ENCODE results near the gene PAFAH1B1.

DNA sequence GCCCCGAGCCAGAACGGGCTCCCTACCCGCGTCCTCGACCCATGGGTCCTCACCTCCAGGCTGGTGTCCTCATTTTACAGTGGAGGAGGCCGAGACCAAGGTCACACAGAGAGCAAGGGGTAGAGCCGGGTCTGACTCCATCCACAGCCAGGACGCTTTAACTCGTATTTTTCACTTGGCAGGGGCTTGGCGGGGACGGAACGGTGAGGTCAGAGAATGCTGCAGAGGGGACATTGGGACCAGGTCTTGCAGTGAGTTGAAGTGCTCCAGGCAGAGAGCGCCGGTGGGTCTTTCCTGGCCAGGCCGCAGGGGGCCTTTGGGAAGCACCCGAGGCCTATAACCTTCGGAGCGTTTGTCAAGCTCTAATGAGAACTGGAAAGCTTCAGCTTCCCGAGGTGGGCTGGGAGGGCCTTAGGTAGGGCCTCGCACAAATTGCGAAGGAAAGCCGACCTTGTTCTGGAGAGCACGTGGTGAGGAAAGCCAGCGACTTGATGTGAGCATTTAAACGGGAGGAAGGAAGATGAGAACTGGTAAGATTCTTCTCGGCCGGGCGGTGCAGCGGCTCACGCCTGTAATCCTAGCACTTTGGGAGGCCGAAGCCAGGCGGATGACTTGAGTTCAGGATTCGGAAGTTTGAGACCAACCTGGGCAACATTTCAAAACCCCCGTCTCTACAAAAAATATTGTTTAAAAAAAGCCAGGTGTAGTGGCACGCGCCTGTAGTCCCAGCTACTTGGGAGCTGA, 119.0 kb downstream of the PAFAH1B1 start:
- TF ChIP-seq CTCF (IDR thresholded peaks at IDR 0.05) (no peak), EZH2 (IDR thresholded peaks at IDR 0.05; ENCODE audit: borderline replicate concordance, insufficient read depth, low read depth, low read length, poor library complexity, severe bottlenecking) (no peak)

All from B cell (primary cell).